HEK293 (cell line): ENCODE results near the gene CACNA1B.
A peak's percentile ranks its signal among the peaks of the same experiment; 100 is the strongest.

ENCODE experiments used
- CTCF ChIA-PET: fragments of 350-600 bp; formaldehyde crosslinking; extraction: SDS; loops from one replicate; lab custom pipeline; 2021; ENCODE audit warnings: antibody characterized with exemption; lab: Yijun Ruan, JAX
- POLR2A ChIA-PET: fragments of 300-600 bp; formaldehyde crosslinking; extraction: SDS; loops from one replicate; lab custom pipeline; 2020; ENCODE audit warnings: antibody characterized with exemption, inconsistent platforms; lab: Yijun Ruan, JAX
- H3K27ac ChIP-seq: fragments of 200-500 bp; sonication (Bioruptor generic); 2 replicates; pipeline ENCODE4 v1.5.1; 2014; ENCODE audit warnings: low read depth, low read length, control low read depth, inconsistent platforms; ENCODE audit errors: extremely low read depth
- H3K36me3 ChIP-seq, 2 experiments: fragments of 200-500 bp in 1 of 2; sonication (Bioruptor generic) in 1 of 2; 1 replicate in 1 of 2; 2 replicates in 1 of 2; pipeline ENCODE4 v1.5.1; 2014 to 2017; ENCODE audit warnings: inconsistent platforms in 2 of 2, low read length in 2 of 2; ENCODE audit not compliant: control insufficient read depth in 2 of 2, insufficient read depth in 1 of 2
- H3K4me1 ChIP-seq: fragments of 200-500 bp; sonication (Bioruptor generic); 2 replicates; pipeline ENCODE4 v1.5.1; 2014; ENCODE audit warnings: mild to moderate bottlenecking, low read length, inconsistent platforms; ENCODE audit not compliant: control insufficient read depth, insufficient read depth
- H3K4me3 ChIP-seq: 2 replicates; pipeline ENCODE4 v1.5.1; 2011; ENCODE audit warnings: low read depth, mild to moderate bottlenecking, control low read depth, low read length, moderate library complexity
- H3K9me3 ChIP-seq: fragments of 200-500 bp; sonication (Bioruptor generic); 2 replicates; pipeline ENCODE4 v1.5.1; 2014; ENCODE audit warnings: low read depth, low read length, inconsistent platforms; ENCODE audit not compliant: control insufficient read depth, insufficient read depth
- EGR2 ChIP-seq: fragments of 450-650 bp; formaldehyde crosslinking; IDR thresholded peaks from 2 replicates; pipeline ENCODE4 v1.5.1; 2016; ENCODE audit warnings: low read depth, missing biosample characterization, missing genetic modification characterization
- IKZF3 ChIP-seq: fragments of 450-650 bp; IDR thresholded peaks from 2 replicates; pipeline ENCODE4 v1.5.0; 2018; ENCODE audit warnings: missing biosample characterization, mild to moderate bottlenecking, missing genetic modification characterization, moderate library complexity
- KLF1 ChIP-seq: fragments of 450-650 bp; formaldehyde crosslinking; IDR thresholded peaks from 2 replicates; pipeline ENCODE4 v1.5.1; 2016; ENCODE audit warnings: missing biosample characterization, missing genetic modification characterization
- KLF16 ChIP-seq: fragments of 450-650 bp; formaldehyde crosslinking; IDR thresholded peaks from 2 replicates; pipeline ENCODE4 v1.5.1; 2017; ENCODE audit warnings: missing biosample characterization, missing genetic modification characterization
- SALL2 ChIP-seq: fragments of 450-650 bp; formaldehyde crosslinking; IDR thresholded peaks from 2 replicates; pipeline ENCODE4 v1.5.0; 2017; ENCODE audit warnings: missing biosample characterization, mild to moderate bottlenecking, missing genetic modification characterization, borderline replicate concordance
- SP2 ChIP-seq: fragments of 450-650 bp; formaldehyde crosslinking; IDR thresholded peaks from 2 replicates; pipeline ENCODE4 v1.5.1; 2016; ENCODE audit warnings: missing biosample characterization, missing genetic modification characterization
- TCF7L2 ChIP-seq: IDR thresholded peaks from 2 replicates; pipeline ENCODE4 v1.6.1; 2011; ENCODE audit warnings: low read depth, mild to moderate bottlenecking, inconsistent platforms, low read length, moderate library complexity, borderline replicate concordance
- ZBTB7A ChIP-seq: fragments of 450-650 bp; formaldehyde crosslinking; IDR thresholded peaks from 2 replicates; pipeline ENCODE4 v1.5.1; 2016; ENCODE audit warnings: low read depth, missing biosample characterization, missing genetic modification characterization
- ZEB2 ChIP-seq: fragments of 450-650 bp; formaldehyde crosslinking; IDR thresholded peaks from 2 replicates; pipeline ENCODE4 v1.5.1; 2016; ENCODE audit warnings: missing biosample characterization, missing genetic modification characterization
- ZIC2 ChIP-seq: fragments of 450-650 bp; formaldehyde crosslinking; IDR thresholded peaks from 2 replicates; pipeline ENCODE4 v1.5.1; 2016; ENCODE audit warnings: missing biosample characterization, missing genetic modification characterization
- ZNF169 ChIP-seq: fragments of 450-650 bp; formaldehyde crosslinking; IDR thresholded peaks from 2 replicates; pipeline ENCODE4 v1.5.1; 2016; ENCODE audit warnings: missing biosample characterization, missing genetic modification characterization
- ZNF558 ChIP-seq: fragments of 450-650 bp; formaldehyde crosslinking; IDR thresholded peaks from 2 replicates; pipeline ENCODE4 v1.5.1; 2016; ENCODE audit warnings: missing biosample characterization, missing genetic modification characterization
- ZNF626 ChIP-seq: fragments of 450-650 bp; sonication (Bioruptor Pico); formaldehyde crosslinking; IDR thresholded peaks from 2 replicates; pipeline ENCODE4 v1.5.1; 2018; ENCODE audit warnings: missing biosample characterization, missing genetic modification characterization, inconsistent platforms
- ZNF658 ChIP-seq: fragments of 450-650 bp; formaldehyde crosslinking; IDR thresholded peaks from 2 replicates; pipeline ENCODE4; 2016; ENCODE audit warnings: missing biosample characterization, missing genetic modification characterization
- ZNF660 ChIP-seq: fragments of 450-650 bp; IDR thresholded peaks from 2 replicates; pipeline ENCODE4 v1.5.1; 2018; ENCODE audit warnings: missing biosample characterization, mild to moderate bottlenecking, missing genetic modification characterization
- ZSCAN23 ChIP-seq: fragments of 450-650 bp; formaldehyde crosslinking; IDR thresholded peaks from 2 replicates; pipeline ENCODE4 v1.5.1; 2016; ENCODE audit warnings: missing biosample characterization, missing genetic modification characterization
- TF ChIP-seq, protein P1 (sequence below): fragments of 450-650 bp; formaldehyde crosslinking; IDR thresholded peaks from 2 replicates; pipeline ENCODE4 v1.5.1; 2017; ENCODE audit warnings: missing biosample characterization, missing genetic modification characterization
- TF ChIP-seq, protein P2 (sequence below): fragments of 450-650 bp; formaldehyde crosslinking; IDR thresholded peaks from 2 replicates; pipeline ENCODE4 v1.5.1; 2016; ENCODE audit warnings: missing biosample characterization, missing genetic modification characterization
- TF ChIP-seq, protein P3 (sequence below): fragments of 450-650 bp; IDR thresholded peaks from 2 replicates; pipeline ENCODE4 v1.5.1; 2018; ENCODE audit warnings: missing biosample characterization, mild to moderate bottlenecking, missing genetic modification characterization
- TF ChIP-seq, protein P4 (sequence below): fragments of 450-650 bp; formaldehyde crosslinking; IDR thresholded peaks from 2 replicates; pipeline ENCODE4 v1.5.1; 2016; ENCODE audit warnings: missing biosample characterization, missing genetic modification characterization

Gene CACNA1B

DNA sequence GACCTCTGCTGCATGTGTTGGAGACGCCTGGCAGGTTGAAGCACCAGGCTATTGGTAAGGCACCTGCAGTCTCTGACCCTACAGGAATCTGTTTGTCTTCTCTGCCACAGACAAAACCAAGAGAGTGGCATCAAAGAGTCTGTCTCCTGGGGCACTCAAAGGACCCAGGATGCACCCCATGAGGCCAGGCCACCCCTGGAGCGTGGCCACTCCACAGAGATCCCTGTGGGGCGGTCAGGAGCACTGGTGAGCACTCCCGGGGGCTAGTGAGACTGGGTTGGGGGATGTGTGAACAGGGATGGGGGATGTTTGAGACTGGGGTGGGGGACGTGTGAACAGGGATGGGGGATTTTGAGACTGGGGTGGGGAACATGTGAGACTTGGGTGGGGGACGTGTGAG lies 240.3 kb downstream of the CACNA1B start (continued):
- TF ChIP-seq, protein P1, sequence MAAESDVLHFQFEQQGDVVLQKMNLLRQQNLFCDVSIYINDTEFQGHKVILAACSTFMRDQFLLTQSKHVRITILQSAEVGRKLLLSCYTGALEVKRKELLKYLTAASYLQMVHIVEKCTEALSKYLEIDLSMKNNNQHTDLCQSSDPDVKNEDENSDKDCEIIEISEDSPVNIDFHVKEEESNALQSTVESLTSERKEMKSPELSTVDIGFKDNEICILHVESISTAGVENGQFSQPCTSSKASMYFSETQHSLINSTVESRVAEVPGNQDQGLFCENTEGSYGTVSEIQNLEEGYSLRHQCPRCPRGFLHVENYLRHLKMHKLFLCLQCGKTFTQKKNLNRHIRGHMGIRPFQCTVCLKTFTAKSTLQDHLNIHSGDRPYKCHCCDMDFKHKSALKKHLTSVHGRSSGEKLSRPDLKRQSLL (tag by site-specific recombination), result no peak
- no peak for TF ChIP-seq ZNF169 (tag by site-specific recombination)

DNA sequence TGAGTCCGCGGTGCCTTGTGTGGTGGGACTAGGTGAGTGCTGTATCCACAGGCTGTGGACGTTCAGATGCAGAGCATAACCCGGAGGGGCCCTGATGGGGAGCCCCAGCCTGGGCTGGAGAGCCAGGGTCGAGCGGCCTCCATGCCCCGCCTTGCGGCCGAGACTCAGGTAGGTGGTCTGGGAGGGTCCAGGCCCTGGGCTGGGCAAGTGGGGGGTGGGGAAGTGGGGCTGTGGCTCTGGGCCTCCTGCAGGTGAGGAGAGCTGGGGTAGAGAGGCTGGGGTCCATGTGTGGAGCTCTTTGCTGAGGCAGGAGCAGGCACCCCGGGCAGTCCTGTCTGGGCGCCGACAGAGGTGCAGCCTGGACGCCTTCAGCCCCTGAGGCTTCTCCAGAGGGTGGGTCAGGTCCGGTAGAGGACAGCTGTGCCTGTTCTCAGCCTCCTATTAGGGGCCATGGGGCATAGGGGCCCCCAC lies 241.1 kb downstream of the CACNA1B start:
- no peak overlapping the region for H3K27ac ChIP-seq
- H3K4me1 ChIP-seq, result no peaks in the 10 kb centered on the region
- ChIA-PET CTCF (no interaction called here), POLR2A (no interaction called here)
- TF ChIP-seq ZIC2 (tag by site-specific recombination) (no peak), TCF7L2 (no peak), ZNF660 (tag by site-specific recombination) (no peak)
- TF ChIP-seq, protein P2, sequence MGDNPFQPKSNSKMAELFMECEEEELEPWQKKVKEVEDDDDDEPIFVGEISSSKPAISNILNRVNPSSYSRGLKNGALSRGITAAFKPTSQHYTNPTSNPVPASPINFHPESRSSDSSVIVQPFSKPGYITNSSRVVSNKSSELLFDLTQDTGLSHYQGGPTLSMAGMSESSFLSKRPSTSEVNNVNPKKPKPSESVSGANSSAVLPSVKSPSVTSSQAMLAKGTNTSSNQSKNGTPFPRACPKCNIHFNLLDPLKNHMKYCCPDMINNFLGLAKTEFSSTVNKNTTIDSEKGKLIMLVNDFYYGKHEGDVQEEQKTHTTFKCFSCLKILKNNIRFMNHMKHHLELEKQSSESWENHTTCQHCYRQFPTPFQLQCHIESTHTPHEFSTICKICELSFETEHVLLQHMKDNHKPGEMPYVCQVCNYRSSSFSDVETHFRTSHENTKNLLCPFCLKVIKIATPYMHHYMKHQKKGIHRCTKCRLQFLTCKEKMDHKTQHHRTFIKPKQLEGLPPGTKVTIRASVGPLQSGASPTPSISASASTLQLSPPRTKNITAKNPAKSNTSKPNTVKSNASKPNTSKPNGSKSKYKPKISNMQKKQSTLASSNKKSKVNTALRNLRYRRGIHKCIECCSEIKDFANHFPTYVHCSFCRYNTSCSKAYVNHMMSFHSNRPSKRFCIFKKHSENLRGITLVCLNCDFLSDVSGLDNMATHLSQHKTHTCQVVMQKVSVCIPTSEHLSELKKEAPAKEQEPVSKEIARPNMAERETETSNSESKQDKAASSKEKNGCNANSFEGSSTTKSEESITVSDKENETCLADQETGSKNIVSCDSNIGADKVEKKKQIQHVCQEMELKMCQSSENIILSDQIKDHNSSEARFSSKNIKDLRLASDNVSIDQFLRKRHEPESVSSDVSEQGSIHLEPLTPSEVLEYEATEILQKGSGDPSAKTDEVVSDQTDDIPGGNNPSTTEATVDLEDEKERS (tag by site-specific recombination), result no peak
- TF ChIP-seq, protein P3, sequence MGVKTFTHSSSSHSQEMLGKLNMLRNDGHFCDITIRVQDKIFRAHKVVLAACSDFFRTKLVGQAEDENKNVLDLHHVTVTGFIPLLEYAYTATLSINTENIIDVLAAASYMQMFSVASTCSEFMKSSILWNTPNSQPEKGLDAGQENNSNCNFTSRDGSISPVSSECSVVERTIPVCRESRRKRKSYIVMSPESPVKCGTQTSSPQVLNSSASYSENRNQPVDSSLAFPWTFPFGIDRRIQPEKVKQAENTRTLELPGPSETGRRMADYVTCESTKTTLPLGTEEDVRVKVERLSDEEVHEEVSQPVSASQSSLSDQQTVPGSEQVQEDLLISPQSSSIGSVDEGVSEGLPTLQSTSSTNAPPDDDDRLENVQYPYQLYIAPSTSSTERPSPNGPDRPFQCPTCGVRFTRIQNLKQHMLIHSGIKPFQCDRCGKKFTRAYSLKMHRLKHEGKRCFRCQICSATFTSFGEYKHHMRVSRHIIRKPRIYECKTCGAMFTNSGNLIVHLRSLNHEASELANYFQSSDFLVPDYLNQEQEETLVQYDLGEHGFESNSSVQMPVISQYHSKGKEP (tag by site-specific recombination), result no peak
- no peaks in the 10 kb centered on the region for H3K9me3 ChIP-seq
- H3K4me3 ChIP-seq, result no peak overlapping the region
- no peaks in the 10 kb centered on the region for H3K36me3 ChIP-seq

DNA sequence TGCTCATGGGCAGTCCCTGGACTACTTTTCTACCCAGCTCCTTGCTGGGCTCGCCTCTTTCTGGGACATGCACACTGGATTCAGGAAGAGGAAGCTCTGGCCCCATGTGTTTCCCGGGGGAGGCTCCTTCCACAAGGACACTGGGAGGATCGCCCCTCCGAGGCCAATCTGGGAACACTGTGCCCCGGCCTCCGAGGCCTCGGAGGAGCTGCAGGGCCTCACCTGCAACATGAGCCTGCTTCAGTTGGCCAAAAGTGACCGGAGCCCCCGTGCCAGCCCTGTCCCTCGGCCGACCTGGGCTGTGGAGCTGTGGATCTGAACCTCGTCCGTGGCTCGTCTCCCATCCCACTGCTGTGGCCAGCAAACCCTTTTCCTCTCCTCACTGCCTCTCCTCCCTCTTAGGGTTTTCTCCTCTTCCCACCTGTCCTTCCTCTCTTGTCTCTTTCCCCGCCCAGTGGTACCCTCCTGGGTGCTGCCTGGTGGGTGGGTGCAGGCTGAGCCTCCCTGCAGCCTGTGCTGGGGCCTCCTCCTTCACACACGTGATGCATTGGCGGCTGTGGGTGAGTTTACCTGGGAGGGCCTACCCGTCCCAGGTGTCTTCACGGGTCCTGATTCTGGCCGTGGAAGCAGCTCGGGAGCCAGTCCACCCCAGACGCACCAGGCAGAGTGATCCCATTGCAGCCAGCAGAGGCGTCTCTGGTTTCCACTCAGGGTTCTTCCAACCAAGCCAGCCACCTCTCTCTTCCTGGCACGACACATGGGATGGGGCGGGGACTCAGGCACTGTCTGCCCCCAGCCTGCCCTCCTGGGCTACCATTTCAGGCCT lies 241.8 kb downstream of the CACNA1B start:
- Histone ChIP-seq H3K36me3 (no peaks in the 10 kb centered on the region), H3K4me3 (no peak overlapping the region), H3K4me1 (no peaks in the 10 kb centered on the region), H3K9me3 (no peaks in the 10 kb centered on the region)
- TF ChIP-seq ZNF658 (tag by site-specific recombination) (no peak), EGR2 (tag by site-specific recombination) (0 out of 2 replicates have a peak, but pooled peaks have one; percentile 23), ZNF558 (tag by site-specific recombination) (no peak)
- TF ChIP-seq, all 188 proteins: peak for 1
- ChIA-PET POLR2A (no interaction called here), CTCF (no interaction called here)
- H3K27ac ChIP-seq, result no peak overlapping the region

DNA sequence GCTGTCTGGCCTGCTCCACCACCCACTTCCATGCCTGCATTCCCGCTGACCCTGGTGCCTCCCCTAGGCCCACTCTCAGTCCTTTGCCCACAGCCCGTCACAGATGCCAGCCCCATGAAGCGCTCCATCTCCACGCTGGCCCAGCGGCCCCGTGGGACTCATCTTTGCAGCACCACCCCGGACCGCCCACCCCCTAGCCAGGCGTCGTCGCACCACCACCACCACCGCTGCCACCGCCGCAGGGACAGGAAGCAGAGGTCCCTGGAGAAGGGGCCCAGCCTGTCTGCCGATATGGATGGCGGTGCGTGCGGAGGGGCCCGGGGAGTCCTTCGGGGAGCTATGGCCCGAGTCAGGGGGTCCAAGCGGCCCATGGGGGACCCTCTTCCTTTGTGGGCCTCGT lies 242.5 kb downstream of the CACNA1B start:
- Histone ChIP-seq H3K27ac (no peak overlapping the region), H3K9me3 (no peaks in the 10 kb centered on the region), H3K36me3 (no peaks in the 10 kb centered on the region), H3K4me3 (no peak overlapping the region), H3K4me1 (no peaks in the 10 kb centered on the region)
- CTCF ChIA-PET, result no interaction called here
- POLR2A ChIA-PET, result no interaction called here
- TF ChIP-seq KLF16 (no peak), SP2 (no peak), KLF1 (tag by site-specific recombination) (no peak), ZBTB7A (no peak), ZEB2 (tag by site-specific recombination) (no peak), ZNF626 (tag by site-specific recombination) (no peak), ZSCAN23 (tag by site-specific recombination) (no peak), SALL2 (tag by site-specific recombination) (no peak), ZNF660 (tag by site-specific recombination) (no peak), IKZF3 (tag by site-specific recombination) (no peak)
- TF ChIP-seq, protein P4, sequence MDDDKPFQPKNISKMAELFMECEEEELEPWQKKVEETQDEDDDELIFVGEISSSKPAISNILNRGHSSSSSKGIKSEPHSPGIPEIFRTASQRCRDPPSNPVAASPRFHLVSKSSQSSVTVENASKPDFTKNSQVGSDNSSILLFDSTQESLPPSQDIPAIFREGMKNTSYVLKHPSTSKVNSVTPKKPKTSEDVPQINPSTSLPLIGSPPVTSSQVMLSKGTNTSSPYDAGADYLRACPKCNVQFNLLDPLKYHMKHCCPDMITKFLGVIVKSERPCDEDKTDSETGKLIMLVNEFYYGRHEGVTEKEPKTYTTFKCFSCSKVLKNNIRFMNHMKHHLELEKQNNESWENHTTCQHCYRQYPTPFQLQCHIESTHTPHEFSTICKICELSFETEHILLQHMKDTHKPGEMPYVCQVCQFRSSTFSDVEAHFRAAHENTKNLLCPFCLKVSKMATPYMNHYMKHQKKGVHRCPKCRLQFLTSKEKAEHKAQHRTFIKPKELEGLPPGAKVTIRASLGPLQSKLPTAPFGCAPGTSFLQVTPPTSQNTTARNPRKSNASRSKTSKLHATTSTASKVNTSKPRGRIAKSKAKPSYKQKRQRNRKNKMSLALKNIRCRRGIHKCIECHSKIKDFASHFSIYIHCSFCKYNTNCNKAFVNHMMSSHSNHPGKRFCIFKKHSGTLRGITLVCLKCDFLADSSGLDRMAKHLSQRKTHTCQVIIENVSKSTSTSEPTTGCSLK (tag by site-specific recombination), result no peak
